Dendritic cell treated with granulocyte-macrophage colony-stimulating factor and Interleukin-4, amounts not matched to agents 40 ng/mL and 50 ng/mL, for 4 days (primary cell): ENCODE results near the gene CGREF1.
A peak's percentile ranks its signal among the peaks of the same experiment; 100 is the strongest.

ENCODE experiments used
- H3K27ac Mint-ChIP-seq: one replicate; pipeline ENCODE4 v1.8.0; 2022; ENCODE audit warnings: mild to moderate bottlenecking, mixed read lengths
- H3K27me3 Mint-ChIP-seq: one replicate; pipeline ENCODE4 v1.8.0; 2022; ENCODE audit warnings: mild to moderate bottlenecking, mixed read lengths
- H3K36me3 Mint-ChIP-seq: one replicate; pipeline ENCODE4 v1.8.0; 2022; ENCODE audit warnings: low read depth, mixed read lengths
- H3K4me1 Mint-ChIP-seq: one replicate; pipeline ENCODE4 v1.8.0; 2022; ENCODE audit warnings: low read depth, mixed read lengths
- H3K4me3 Mint-ChIP-seq: one replicate; pipeline ENCODE4 v1.8.0; 2022; ENCODE audit warnings: mild to moderate bottlenecking, moderate library complexity, mixed read lengths
- H3K9me3 Mint-ChIP-seq: one replicate; pipeline ENCODE4 v1.8.0; 2022; ENCODE audit warnings: mixed read lengths
- intact Hi-C: fragments of 100-400 bp; cut with micrococcal nuclease; formaldehyde crosslinking; loops from one replicate; pipeline ENCODE4 v1.15.0; 2022

Gene CGREF1

GRCh38 chr2:27058210-27058609, 60.7 kb downstream of the CGREF1 start:
- H3K4me1 Mint-ChIP-seq = peaks cover 29% of the 10 kb centered on the region
- intact Hi-C loops = no loop called here
- H3K4me3 Mint-ChIP-seq = no peak overlapping the region
- H3K27ac Mint-ChIP-seq = no peak overlapping the region
- peaks cover 82% of the 10 kb centered on the region for H3K36me3 Mint-ChIP-seq
- H3K9me3 Mint-ChIP-seq = no peaks in the 10 kb centered on the region
- H3K27me3 Mint-ChIP-seq = no peaks in the 10 kb centered on the region

- intact Hi-C loops = no loop called here
- H3K9me3 Mint-ChIP-seq = no peaks in the 10 kb centered on the region
- no peaks in the 10 kb centered on the region for H3K27me3 Mint-ChIP-seq
- H3K27ac Mint-ChIP-seq = no peak overlapping the region
- peaks cover 73% of the 10 kb centered on the region for H3K36me3 Mint-ChIP-seq
- no peak overlapping the region for H3K4me3 Mint-ChIP-seq
- peaks cover 21% of the 10 kb centered on the region for H3K4me1 Mint-ChIP-seq
Measured at GRCh38 chr2:27057184-27057583, 61.7 kb downstream of the CGREF1 start.

GRCh38 chr2:27054721-27055120, 64.2 kb downstream of the CGREF1 start:
- intact Hi-C loops = no loop called here
- Mint-ChIP-seq H3K4me1 (peaks cover 26% of the 10 kb centered on the region), H3K27me3 (no peaks in the 10 kb centered on the region), H3K4me3 (no peak overlapping the region), H3K36me3 (peaks cover 79% of the 10 kb centered on the region), H3K27ac (no peak overlapping the region), H3K9me3 (no peaks in the 10 kb centered on the region)

- Mint-ChIP-seq H3K9me3 (no peaks in the 10 kb centered on the region), H3K4me3 (no peak overlapping the region), H3K27ac (no peak overlapping the region), H3K36me3 (peaks cover 70% of the 10 kb centered on the region), H3K27me3 (peaks cover 4% of the 10 kb centered on the region), H3K4me1 (peaks cover 27% of the 10 kb centered on the region)
- intact Hi-C loops = no loop called here
Measured at GRCh38 chr2:27053776-27054175, 65.2 kb downstream of the CGREF1 start.

GRCh38 chr2:27053321-27053720, 65.6 kb downstream of the CGREF1 start:
- peaks cover 65% of the 10 kb centered on the region for H3K36me3 Mint-ChIP-seq
- no peaks in the 10 kb centered on the region for H3K9me3 Mint-ChIP-seq
- intact Hi-C loops = no loop called here
- H3K4me3 Mint-ChIP-seq = no peak overlapping the region
- H3K27me3 Mint-ChIP-seq = peaks cover 6% of the 10 kb centered on the region
- H3K27ac Mint-ChIP-seq = no peak overlapping the region
- H3K4me1 Mint-ChIP-seq = peaks cover 27% of the 10 kb centered on the region

- Mint-ChIP-seq H3K4me3 (peak overlapping the region; percentile 91), H3K36me3 (peaks cover 53% of the 10 kb centered on the region), H3K9me3 (no peaks in the 10 kb centered on the region), H3K4me1 (peaks cover 27% of the 10 kb centered on the region), H3K27ac (peak overlapping the region; percentile 80), H3K27me3 (peaks cover 6% of the 10 kb centered on the region)
- intact Hi-C loops = loop anchor here (1.0 to 2.0 kb wide), 2 partner anchors 20 to 29 kb away; partner anchors contain the start of gene TMEM214
Measured at GRCh38 chr2:27051902-27052645, 66.9 kb downstream of the CGREF1 start.

- Mint-ChIP-seq H3K9me3 (no peaks in the 10 kb centered on the region), H3K4me1 (peaks cover 27% of the 10 kb centered on the region), H3K36me3 (peaks cover 46% of the 10 kb centered on the region), H3K4me3 (peak within 1 kb of the TSS; percentile 91), H3K27ac (peak within 1 kb of the TSS; percentile 80), H3K27me3 (peaks cover 6% of the 10 kb centered on the region)
- intact Hi-C loops = loop anchor here (1.0 to 2.0 kb wide), 2 partner anchors 19 to 30 kb away; partner anchors contain the start of gene TMEM214
Measured at GRCh38 chr2:27050996-27051901, 67.7 kb downstream of the CGREF1 start, which contains the start of gene AGBL5. TSS of gene AGBL5 (plus strand) at chr2:27051668. CDS start at chr2:27052959, 1,291 bp downstream.
